Islet of Langerhans (tissue), 1 donor: Measurements from ENCODE around the gene LCAT.
"Not testable (repeated sequence)": the region's sequence is repeated elsewhere in the genome, so short reads cannot be mapped to it uniquely, and the experiment has no call there.

ENCODE experiments used
- FAIRE-seq: peaks from one replicate; lab custom pipeline; 2011; peaks lifted over from hg19 to GRCh38; lab: Jason Lieb, UNC

The LCAT gene

DNA sequence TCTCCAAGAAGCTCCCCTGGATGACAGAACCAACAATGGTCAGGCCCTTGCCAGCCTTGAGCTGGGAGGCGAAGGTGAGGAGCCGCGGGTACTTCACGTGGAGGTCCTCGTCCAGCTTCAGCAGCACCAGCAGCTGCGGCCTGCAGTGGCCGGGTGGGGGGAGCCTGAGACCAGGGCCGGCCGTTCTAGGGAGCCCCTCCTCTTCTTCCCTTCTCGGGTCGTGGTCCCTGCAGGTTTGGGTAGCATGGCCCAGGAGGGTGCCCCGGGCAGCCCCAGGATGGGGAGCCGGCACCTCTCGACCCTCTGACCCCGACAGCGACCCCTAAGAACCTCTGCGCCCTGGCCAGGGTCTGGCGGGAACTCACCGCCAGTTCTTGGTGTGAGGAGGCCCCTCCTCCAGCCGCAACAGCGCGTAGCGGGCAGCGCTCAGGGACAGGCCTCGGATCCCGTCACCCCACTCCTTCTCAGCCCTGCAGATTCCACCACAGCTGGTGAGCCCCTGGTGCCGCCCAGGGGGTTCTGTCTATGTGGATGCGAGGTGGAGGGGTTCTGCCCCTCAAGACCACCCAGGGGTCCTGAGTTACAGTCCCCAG is 3.1 kb upstream of the LCAT start:
- FAIRE-seq = no peak

DNA sequence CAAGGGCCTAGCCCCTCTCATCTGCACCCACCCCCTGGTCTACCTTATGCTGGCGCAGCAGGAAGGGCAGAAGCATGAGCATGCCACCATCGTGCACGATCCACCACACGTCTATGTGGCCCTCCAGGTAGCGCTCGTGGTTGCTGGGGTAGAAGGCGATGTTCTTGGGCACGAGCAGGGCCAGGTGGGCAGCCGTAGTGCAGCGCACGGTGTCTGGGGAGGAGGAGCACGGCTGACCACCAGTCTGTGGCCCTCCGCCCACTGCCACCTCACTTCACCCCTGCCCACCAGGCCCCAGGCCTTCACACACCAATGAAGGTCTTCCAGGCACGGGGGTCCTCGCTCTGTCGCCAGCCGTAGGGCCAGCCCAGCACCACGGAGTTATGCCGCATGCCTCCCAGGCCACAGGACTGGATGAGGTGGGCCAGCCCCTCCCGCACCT is 2.2 kb upstream of the LCAT start:
- no peak for FAIRE-seq

DNA sequence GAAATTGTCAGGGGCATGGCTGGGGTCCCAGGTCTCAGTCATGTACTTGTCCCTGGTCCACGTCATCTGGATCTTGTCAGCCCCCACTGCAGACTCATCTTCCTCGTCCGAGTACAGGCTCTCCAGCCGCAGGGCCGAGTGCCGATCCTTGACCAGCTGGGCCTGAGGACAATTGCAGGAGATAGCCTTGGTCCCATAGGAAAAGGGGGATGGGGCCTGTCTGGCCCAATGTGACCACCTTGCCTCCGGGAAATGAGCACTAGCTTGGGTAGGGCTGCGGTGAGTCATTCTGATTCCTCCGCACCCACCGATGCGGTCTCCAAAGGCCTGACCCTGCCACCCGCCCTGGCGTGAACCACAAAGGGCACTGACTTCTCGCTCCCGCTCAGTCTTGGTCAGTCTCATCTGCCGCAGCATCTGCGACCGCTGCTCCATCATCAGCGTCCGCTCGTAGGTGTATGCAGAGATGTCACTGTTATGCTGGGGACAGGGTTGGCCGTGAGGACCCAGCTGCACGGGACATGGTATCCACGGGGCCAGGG is 1.5 kb upstream of the LCAT start:
- FAIRE-seq = no peak

DNA sequence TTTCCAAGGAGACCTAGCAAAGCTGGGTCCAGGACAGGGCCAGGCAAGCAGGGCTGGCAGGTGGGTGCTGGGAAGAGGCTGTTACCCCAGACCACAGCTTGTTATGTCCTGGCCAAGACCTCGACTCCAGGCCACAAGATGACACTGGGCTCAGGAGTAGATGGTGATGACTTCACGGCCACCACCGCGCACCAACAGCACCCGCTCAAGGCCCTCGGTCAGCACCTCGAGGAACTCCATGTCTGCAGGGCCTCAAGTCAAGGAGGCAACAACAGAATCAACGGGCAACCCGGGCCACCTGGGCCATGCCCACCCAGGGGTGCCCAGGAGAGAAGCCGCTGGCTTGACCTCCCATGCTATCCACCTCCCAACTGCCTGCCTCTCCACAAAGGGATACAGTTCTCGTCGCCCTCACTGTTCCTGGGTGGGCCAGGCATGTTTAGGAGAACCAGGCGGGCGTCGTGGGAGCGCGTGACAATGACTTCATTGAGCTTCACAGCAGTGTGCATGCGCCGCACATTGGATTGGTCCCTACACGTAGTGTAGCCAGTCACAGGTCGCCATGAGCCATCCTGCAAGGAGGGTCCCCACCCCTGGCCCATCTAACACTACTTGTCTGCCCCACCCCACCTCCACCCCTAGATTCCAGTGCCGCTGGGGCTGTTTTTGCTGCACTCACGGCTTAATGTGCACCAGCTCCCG is 921 bp upstream of the LCAT start:
- FAIRE-seq = no peak

DNA sequence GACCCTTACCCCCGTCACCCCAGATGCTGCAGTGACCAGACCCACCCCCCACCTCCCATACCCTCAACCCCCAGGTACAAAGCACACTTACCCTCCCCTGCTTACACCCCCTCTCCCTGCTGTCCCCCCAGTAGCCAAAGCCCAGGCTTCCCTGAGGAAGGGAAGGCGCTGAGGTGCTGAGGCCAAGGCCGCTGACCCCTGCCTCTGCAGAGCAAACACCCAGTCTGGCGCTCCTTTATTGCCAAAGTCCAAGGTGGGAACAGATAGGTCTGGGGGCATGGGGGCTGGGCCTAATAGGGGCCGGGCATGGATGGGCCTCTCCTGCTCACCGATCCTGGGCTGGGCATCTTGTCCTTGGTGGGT is 683 bp downstream of the LCAT start:
- no peak for FAIRE-seq

DNA sequence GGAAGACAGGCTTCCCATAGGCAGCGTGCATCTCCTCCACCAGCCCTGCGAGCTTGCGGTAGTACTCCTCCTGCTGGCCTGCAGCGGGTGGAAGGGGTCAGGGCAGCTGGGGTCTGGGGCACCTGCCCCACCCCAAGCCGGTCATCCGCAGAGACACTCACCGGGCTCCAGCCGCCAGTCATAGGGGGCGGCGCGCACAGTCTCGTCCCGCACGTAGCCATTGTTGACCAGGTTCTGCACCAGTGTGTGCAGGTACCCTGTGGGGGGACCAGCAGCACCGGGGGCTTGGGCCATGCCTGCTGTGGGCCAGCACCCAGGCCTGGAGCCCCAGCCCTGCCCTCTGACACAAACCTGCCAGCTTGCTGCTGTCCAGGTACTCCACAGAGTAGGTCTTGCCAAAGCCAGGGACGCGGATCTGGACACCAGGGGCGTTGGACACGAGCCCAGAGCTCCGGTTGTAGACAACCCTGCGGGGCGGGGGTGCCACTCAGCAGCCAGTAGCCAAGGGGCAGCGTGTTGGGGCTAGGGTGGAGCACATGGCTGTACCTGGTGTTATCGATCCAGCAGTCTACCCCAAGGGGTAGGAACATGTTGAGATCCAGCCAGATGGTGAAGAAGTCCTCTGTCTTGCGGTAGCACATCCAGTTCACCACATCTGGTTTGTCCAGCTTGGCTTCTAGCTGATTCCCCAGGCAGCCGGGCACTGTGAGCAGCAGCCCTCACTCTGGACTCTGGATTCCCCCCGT is 1.2 kb downstream of the LCAT start:
- FAIRE-seq = no peak

DNA sequence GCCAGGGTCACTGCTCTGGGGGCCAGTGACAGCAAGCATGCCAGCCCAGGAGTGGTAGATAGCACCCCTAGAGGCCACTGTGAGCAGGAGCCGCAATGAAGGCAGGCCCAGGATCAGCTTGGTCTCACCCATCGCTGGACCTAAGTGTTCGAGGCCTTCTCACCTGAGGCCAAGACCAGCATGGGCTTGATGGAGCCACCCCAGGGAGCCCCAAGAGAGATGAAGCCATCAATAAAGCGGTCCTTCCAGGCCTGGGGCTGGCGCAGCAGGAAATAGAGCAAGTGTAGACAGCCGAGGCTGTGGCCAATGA is 1.8 kb downstream of the LCAT start:
- no peak for FAIRE-seq

DNA sequence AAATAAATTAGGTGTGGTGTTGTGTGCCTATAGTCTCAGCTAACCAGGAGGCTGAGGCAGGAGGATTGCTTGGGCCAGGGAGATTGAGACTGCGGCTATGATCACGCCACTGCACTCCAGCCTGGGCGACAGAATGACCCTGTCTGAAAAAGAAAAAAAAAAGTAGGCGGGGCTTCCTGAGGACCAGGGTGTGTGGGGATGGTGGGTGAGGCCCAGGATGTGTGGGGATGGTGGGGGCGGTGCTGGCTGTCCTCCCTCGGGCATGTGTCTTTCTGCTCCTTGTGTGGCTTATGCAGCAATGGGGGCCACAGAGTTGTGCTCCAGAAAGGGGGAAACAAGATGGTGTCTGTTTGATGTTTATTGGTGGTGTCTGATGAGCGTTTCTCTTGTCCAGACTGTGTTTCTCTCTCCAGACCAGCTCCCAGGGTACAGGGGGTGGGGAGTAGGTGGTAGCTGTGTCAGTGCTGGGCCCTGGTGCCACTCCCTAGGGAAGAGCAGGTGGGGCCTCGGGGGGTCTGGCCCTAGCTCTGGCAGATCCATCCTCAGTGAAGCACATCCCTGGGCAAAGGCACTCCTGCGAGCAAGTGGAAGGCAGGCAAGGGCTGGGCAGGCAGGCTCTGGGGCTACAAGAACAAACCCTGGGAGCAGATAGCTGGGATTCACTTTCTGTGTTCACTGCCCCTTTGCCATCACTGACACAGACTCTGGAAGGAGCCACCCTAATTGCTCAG is 2.3 kb downstream of the LCAT start:
- FAIRE-seq = no peak

DNA sequence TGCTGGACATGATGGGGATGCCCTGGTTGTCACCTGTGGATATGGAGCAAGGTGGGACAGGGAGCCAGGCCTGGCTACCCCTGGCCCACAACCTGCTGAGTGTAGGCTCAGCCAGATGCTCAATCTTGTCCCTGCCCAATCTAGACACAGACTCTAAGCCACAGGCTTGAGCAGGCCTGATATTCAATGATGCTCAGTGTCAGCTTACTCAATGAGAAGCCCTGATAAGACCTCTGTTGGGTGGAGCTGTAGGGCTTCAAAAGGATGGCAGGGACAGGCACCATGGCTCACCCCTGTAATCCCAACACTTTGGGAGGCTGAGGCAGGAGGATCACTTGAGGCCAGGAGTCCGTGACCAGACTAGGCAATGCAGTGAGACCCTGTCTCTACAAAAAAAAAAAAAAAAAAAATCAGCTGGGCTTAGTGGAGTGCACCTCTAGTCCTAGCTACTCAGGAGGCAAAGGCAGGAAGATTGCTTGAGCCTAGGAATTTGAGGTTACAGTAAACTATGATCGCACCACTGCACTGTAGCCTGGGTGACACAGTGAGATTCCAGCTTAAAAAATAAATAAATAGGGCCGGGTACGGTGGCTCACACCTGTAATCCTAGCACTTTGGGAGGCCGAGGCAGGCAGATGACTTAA is 3.4 kb downstream of the LCAT start:
- no peak for FAIRE-seq

DNA sequence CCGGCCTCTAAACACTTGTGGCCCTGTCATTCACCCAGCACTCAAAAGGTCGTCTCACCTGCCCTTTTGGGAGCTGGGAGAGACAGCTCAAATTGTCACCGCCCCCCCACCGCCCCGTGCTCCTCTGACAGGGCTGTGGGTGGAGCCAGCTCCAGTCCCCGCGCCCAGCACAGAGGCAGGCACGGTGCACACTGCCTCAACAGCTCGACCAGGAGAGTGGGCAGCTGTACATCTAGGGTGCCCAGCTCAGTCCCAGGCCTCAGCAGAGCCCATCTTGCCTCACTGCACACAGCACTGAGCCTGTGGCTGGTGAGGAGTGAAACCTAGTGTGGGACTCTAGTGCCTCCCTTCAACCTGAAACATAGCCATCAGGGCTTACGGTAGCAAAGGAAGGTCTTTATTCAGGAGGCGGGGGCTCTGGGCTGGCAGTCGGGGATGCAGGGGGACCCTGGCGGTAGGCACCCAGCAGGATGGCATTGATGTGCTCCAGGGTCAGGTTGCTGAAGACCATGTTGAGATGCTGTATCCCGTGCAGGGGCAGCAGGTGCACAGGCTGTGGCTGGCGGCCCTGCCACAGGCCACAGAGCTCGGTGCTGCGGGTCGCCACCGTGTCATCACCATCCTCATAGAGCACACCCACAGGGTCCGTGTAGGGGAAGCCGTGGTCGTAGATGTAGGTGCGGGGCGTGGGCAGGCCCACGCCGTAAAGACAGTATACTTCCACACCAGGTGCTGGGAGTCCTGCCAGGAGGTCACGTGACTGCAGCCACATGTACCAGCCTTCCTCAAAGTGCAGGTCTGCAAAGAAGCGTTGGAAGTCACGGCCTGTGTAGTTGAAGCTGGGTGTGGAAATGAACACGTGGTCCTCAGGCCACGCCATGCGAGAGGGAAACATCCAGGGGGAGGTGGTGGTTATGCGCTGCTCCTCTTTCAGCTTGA is 4.1 kb downstream of the LCAT start:
- FAIRE-seq = no peak

DNA sequence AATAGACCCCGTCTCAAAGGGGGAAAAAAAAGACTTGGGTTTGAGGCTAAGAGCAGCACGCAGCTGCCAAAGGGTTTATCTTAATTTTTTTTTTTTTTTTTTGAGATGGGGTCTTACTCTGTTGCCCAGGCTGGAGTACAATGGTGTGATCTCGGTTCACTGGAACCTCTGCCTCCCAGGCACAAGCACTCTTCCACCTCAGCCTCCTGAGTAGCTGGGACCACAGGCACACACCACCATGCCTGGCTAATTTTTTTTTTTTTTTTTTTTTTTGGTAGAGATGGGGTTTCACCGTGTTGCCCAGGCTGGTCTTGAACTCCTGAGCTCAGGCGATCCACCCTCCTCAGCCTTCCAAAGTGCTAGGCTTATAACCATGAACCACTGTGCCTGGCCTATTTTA is 6.2 kb downstream of the LCAT start:
- FAIRE-seq = not testable (repeated sequence)

DNA sequence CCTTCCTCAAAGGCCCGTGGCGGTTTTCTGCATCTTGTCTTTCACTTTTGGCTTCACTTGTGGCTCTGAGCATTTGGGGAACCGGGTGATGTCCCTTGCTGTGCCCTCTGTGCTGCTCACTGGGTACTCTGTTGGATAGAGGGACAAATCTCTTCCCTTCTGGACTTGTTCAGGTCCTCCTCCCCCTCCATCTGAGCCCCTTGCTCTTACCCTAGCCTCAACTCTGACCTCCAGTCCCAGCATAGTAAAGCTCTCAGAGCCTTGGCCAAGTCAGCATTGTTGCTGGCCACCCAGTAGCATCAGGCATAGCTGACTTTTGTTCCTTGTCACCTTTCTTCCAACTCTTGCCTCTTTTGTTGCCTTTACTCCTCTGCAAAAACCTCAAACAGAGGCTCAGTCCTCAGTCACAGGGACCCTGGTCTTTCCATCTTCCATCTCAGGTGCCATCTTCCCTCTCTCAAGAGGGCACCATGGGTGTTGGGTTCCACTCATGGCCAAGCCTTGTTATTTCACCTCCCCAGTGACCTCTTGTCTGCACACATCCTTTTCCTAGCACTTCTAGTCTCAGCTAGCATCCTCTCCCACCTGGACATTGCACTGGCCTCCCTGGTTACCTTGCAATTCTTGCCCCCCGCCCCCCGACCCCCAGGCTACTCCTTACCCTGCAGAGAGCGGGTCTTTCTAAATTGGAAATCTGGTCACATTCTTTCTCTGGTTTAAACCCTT is 6.9 kb downstream of the LCAT start:
- FAIRE-seq = no peak

DNA sequence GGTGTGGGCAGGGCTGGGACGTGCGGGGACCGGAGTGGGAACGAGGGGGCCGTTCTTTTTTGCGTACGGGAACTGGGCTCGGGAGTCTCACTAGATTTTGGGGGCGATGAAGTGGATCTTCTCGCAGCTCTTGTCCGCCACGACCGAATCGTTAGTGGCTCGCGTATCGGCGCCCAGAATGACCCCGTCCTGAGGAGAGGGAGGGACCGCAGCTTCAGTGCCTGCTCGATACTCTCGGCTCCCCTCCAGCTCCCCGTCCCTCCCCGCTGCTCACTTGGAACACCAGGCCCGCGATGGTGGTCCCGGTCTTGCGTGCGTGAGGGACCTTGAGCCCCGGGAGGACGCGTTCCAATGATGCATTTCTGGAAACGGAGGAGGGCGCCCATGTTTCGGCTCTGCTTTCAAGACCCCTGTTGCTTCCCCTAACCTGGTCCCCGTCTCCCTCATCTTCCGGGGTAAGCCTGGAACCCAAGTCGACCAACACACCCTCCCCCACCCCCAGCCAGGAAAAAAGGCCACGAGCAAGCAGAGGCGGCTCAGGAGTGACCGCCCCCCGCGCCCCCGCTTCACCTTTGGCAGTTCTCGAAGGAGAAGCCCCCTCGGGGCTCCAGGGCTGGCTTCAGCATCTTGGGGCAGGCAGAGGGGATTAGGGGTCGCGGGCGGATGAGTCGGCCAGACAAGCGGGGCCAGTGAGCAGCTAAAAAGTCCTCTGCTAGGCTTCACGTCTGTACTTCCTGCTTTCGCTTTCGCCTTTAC is 7.6 kb downstream of the LCAT start, which contains the start of gene PSMB10:
PSMB10 (minus strand) TSS at position 727 of the 756 bp plus-strand sequence; CDS start at position 626, 101 bp downstream.
- FAIRE-seq = no peak

DNA sequence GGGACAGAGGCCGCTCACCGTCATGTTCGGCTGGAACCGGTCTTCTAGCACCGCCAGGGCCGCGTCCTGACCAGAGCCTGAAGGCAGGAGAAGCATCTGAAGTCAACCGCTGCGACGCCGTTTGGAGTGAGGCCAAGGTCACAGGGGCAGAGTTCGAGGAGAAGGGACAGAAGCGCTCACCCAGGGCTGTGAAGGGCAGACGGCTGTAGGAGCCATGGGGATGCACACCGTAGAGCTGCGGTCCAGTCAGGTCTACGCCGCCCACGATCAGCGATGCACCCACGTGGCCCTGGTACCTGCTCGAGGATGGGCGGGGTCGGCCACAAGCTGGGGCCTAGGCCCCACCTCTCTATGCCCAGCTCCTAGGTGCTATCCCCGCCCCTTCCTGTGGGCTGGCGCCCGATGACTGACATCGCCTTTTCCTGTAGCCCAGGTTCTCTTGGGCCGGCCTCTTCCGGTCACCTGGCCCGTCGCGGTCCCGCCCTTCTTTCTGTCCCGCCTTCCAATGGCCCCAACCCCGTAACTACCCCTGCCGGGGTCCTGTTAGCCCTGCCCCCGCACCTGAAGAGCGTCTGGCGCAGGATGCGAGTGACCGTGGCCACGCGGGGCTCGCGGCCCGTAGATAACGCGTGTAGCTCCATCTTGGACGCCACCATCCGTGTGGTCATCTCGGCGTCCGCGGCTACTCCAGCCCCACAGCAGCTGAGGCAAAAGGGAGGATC is 8.4 kb downstream of the LCAT start:
- peak; percentile 38 for FAIRE-seq

DNA sequence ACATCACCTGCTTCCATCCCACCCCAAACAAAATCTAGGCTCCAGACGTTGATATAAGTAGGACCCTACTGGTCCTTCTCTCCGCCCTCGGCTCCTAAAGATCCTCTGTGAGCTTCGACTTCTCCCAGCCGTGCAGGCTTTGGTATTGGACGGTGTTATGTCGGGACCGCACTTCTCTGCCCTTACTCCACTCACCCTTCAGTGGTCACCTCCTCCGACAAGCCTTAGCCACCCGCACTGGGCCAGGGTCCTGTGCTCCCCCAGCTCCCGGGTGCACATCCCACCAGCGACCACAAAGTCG is 8.9 kb downstream of the LCAT start:
- no peak for FAIRE-seq

DNA sequence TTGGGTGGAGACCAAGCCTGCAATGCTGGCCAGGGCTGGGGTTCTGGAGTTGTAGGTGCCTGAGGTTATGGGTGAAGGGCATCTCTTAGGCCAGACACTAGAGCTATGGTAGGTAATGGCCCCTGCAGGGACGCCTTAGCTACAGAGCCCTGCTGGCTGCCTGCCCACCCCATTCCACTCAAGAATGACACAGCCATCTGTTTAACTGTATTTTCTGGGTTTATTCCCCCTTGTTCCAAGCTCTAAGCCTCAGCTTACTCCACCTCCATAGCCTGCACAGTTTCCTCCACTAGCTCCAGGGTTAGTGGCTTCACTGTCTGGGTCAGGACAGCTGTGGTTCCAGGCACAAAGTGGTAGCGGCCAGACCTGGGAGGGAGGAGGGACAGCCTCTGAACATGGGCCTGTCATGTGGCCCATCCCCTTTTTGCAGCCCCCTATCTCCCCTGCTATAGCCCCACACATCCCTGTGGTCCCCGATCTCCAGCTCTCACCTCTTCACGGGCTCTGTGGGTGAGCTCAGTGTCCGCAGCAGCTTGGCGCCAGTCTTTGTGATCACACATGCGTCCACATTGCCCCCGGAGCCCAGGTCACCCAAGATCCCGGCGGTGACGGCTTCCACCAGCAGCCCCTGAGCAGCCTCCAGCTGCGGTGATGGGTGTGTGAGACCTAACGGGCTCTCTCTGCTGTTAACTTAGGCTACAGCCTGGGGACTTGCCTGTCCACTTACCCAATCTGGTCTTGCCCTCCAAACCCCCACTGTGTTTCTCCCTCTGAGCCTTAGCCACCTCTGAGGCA is 9.4 kb downstream of the LCAT start:
- FAIRE-seq = no peak

DNA sequence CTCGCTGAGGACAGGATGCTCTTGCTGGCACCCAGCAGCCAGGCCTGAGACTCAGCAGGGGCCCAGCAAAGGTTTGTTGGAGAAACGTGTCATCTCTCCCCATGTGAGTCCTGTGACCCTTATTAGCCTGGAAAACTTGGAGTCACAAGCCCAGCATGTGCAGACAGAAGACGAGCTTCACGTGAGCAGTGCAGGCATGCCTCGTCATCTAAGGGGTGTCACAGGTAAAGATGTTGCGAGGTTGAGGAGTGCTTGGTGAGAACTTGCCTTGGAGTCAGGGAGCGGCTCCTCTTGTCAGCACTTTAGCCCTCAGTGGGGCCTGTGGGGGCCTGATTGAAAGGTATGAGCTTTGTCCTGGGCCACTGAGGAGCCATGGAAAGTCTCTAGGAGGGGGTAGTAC is 10.1 kb downstream of the LCAT start:
- FAIRE-seq = no peak

DNA sequence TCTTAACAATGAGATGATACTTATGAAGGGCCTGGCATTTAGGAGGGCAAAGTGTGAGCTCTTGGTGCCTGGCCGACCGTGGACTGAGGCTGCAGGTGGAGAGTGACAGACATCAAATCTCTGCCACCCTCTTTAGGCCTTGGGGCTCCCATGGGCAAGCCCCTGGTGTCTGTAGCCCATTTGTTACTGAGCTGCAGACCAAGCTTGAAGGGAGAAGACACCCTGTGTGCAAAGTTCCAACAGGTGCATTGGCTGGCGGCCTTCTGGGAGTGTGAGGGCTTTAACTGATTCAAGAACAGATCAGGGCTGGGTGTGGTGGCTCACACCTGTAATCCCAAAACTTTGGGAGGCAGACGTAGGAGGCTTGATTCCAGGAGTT is 11.5 kb downstream of the LCAT start:
- FAIRE-seq = no peak
